Pancreas (tissue), 10 donors: ENCODE data around the gene AARSD1. TPM values are rescaled to one million over a fixed set of nuclear protein-coding genes. Genes with fewer than 3 reads are reported as not detected.
"Not testable (repeated sequence)": the region's sequence is repeated elsewhere in the genome, so short reads cannot be mapped to it uniquely, and the experiment has no call there.

Experiments
- ATAC-seq, 4 donors: fragments of 200-7000 bp; cut with Tn5 transposase; one replicate each; pipeline versions ENCODE4 v1.8.0 to v1.9.1; 2020; ENCODE audit warnings: mild to moderate bottlenecking in 4 of 4, moderate library complexity in 4 of 4
- DNase-seq, 6 donors: peaks; one replicate each; pipeline ENCODE4 v3.0.0-alpha.2; 2020
- FAIRE-seq: peaks from 2 replicates; lab custom pipeline; 2012; peaks lifted over from hg19 to GRCh38; lab: Jason Lieb, UNC
- H3K27ac ChIP-seq, 4 donors: fragments of 200-600 bp; sonication (generic); 1 replicate in 3 of 4; 2 replicates in 1 of 4; pipeline versions ENCODE4 v1.5.0 to v1.8.0; 2020
- H3K27me3 ChIP-seq, 4 donors: fragments of 200-600 bp; one replicate each; pipeline ENCODE4 v1.8.0; 2021
- H3K36me3 ChIP-seq, 3 donors: fragments of 200-600 bp; sonication (generic) in 1 of 3; one replicate each; pipeline versions ENCODE4 v1.5.0 to v1.8.0; 2020 to 2021
- H3K4me1 ChIP-seq, 3 donors: fragments of 200-600 bp; one replicate each; pipeline ENCODE4 v1.8.0; 2021
- H3K4me3 ChIP-seq, 4 donors: fragments of 200-600 bp; sonication (generic) in 2 of 4; one replicate each; pipeline versions ENCODE4 v1.5.0 to v1.8.0; 2020 to 2021
- H3K9me3 ChIP-seq, 4 donors: fragments of 200-600 bp; one replicate each; pipeline ENCODE4 v1.8.0; 2021
- CTCF ChIP-seq, 4 donors: fragments of 200-600 bp; sonication (generic) in 3 of 4; IDR thresholded peaks; one replicate each; pipeline versions ENCODE4 v1.5.0 to v1.8.0; 2021; ENCODE audit warnings: antibody characterized with exemption in 4 of 4
- WGBS, 2 donors: extraction: QIAGEN DNeasy Blood & Tissue Kit; methylation state at CpG; one replicate each; pipeline ENCODE4 v1.1.7; 2013; 5-methylcytosine and 5-hydroxymethylcytosine counted together
- intact Hi-C, 3 donors: fragments of 100-400 bp; cut with DNase I; formaldehyde crosslinking; loops; one replicate each; pipeline versions ENCODE4 v1.11.1 to v1.14.2; 2022
- polyA plus RNA-seq, 2 donors: library from polyadenylated mRNA; stranded (reverse); fragments of 200-250 nt; gene quantifications; one replicate each; pipeline ENCODE4 v1.2.3, GENCODE V29; 2013
- total RNA-seq, 6 donors: library from RNA; stranded (reverse); fragmentation: NEBNext Ultra II Directional in 4 of 6; extraction: Animal tissue kit (Norgen Biotek cat#: 25700) in 4 of 6; gene quantifications; one replicate each; pipeline versions ENCODE4 v1.2.1 to v1.2.4, GENCODE V29; 2021 to 2023
- donor health status: healthy with polysubstance abuse.
- donor health status: DM: no; HTN: no; CAD: no; lungs with moderate emphysema.
- donor health status: DM: no; HTN: no; CAD: no.
- donor health status: control.
- donor health status: control.
- donor health status: Bipolar disorder and iron deficiency.
- donor health status: DM: yes; HTN: yes; CAD: no.
- donor health status: DM: no; HTN: no; CAD: no.
- donor health status: DM: no; HTN: no; CAD: no.
- donor health status: DM: yes; HTN: yes; CAD: no.

Gene AARSD1
- total and polyA plus RNA-seq, 8 donors: 20.4 to 89.1 (median 27.9) TPM

- peak in 1 of 4 donors; percentile 15 for TF ChIP-seq CTCF (IDR thresholded peaks at IDR 0.05)
- no peaks in the 10 kb centered on the region for H3K9me3 ChIP-seq
- H3K4me3 ChIP-seq: peak overlapping the region; percentile 68 to 90 (median 86)
- no peaks in the 10 kb centered on the region for H3K27me3 ChIP-seq
- intact Hi-C loops: no loop called here
- peak overlapping the region; percentile 68 to 85 (median 76) for H3K27ac ChIP-seq
- no peak for FAIRE-seq
- peak; percentile 73 to 85 (median 78) for ATAC-seq
- peaks cover 0 to 20% (median 16%) of the 10 kb centered on the region in 3 donors for H3K4me1 ChIP-seq
- DNase-seq: peak; percentile 34 to 83 (median 64)
- WGBS, 2 donors: 0 to 1% methylated on average over 61 to 67 of the region's 67 CpGs
- H3K36me3 ChIP-seq: no peaks in the 10 kb centered on the region
Measured at GRCh38 chr17:42980766-42981397, 16.6 kb upstream of the AARSD1 start.

DNA sequence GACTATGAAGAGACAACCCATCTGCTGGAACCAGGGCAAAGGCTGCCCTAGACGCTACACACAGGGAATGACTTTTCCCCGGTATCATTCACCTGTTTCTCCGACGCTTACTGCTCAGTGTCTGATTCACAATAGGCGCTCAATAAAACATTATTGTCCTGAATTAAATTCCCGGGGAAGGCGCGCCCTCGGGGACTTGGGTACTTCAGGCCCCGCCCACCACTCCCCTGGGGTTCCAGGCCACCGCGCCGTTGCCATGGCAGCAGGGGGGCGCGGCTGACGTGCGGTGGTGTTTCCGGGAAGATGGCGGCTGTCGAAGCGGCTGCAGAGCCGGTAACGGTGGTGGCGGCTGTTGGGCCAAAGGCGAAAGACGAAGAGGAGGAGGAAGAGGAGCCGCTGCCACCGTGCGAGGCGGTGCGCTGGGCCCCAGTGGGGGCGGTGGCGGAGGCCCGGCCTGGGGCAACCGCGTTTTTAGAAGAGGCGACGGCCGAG lies 16.1 kb upstream of the AARSD1 start, which contains the start of gene RUNDC1:
TSS of gene RUNDC1 (plus strand) at position 292 of the 492 bp plus-strand sequence. CDS start at position 304, 12 bp downstream.
- intact Hi-C loops: no loop called here
- FAIRE-seq (no peak), DNase-seq (peak; percentile 90 to 97 (median 94)), ATAC-seq (peak; percentile 94 to 96 (median 94))
- H3K4me3 ChIP-seq: peak within 1 kb of the TSS; percentile 68 to 90 (median 86)
- peaks cover 0 to 20% (median 16%) of the 10 kb centered on the region in 3 donors for H3K4me1 ChIP-seq
- H3K27me3 ChIP-seq: no peaks in the 10 kb centered on the region
- WGBS, 2 donors: 0% methylated on average over 34 to 39 of the region's 39 CpGs
- no peaks in the 10 kb centered on the region for H3K9me3 ChIP-seq
- H3K27ac ChIP-seq: peak within 1 kb of the TSS; percentile 68 to 85 (median 76)
- no peak for TF ChIP-seq CTCF (IDR thresholded peaks at IDR 0.05)
- H3K36me3 ChIP-seq: no peaks in the 10 kb centered on the region

- 36 to 37% methylated on average over 21 of the region's 21 CpGs for WGBS, 2 donors
- no peaks in the 10 kb centered on the region for H3K27me3 ChIP-seq
- intact Hi-C loops: no loop called here
- FAIRE-seq: no peak
- H3K9me3 ChIP-seq: no peaks in the 10 kb centered on the region
- H3K36me3 ChIP-seq: no peaks in the 10 kb centered on the region
- peak in 3 of 6 donors; percentile 32 to 41 (median 38) for DNase-seq
- H3K4me3 ChIP-seq: peak within 1 kb of the TSS; percentile 68 to 90 (median 86)
- H3K27ac ChIP-seq: peak within 1 kb of the TSS; percentile 68 to 85 (median 76)
- no peak for TF ChIP-seq CTCF (IDR thresholded peaks at IDR 0.05)
- H3K4me1 ChIP-seq: peaks cover 0 to 17% (median 16%) of the 10 kb centered on the region in 3 donors
- peak; percentile 21 to 39 (median 28) for ATAC-seq
Measured at GRCh38 chr17:42979511-42980273, 15.4 kb upstream of the AARSD1 start, which contains the start of gene PTGES3L. TSS of gene PTGES3L (minus strand) at chr17:42980080. CDS start at chr17:42980053, 27 bp downstream.

DNA sequence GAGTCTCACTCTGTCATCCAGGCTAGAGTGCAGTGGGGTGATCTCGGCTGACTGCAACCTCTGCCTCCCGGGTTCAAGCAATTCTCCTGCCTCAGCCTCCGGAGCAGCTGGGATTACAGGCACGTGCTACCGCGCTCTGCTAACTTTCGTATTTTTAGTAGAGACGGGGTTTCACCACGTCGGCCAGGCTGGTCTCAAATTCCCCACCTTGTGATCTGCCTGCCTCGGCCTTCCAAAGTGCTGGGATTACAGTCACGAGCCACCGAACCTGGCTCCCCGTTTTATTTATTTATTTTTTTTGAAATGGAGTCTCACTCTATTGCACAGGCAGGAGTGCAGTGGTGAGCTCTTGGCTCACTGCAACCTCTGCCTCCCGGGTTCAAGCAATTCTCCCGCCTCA lies 11.4 kb upstream of the AARSD1 start:
- DNase-seq, ATAC-seq, intact Hi-C loops, H3K9me3 ChIP-seq, FAIRE-seq, H3K36me3 ChIP-seq, H3K27me3 ChIP-seq, H3K4me3 ChIP-seq, H3K4me1 ChIP-seq, H3K27ac ChIP-seq: not testable (repeated sequence)
- 83 to 89% methylated on average over 16 of the region's 16 CpGs for WGBS, 2 donors

DNA sequence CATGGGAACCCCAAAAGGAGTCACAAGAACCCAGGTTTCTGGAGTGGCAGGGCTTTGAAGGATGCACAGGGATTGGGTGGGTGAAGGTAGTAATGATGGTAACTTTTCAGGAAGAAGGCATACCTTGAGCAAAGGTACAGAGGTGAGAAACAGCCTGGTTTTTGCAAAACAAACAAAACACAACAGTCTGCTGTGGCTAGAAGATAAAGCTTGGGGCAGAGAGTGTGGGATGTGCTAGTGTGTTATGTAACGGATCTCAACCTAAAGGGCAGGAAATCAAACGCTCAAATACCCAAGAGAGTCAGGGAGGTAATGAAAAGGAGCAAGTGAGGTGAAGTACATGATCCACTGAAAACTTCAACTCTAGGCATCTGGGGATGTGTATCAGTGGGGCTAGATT lies 11.0 kb upstream of the AARSD1 start:
- H3K9me3 ChIP-seq: no peaks in the 10 kb centered on the region
- H3K36me3 ChIP-seq: no peaks in the 10 kb centered on the region
- no peak for DNase-seq
- peaks cover 0 to 7% (median 0%) of the 10 kb centered on the region in 3 donors for H3K4me1 ChIP-seq
- intact Hi-C loops: no loop called here
- ATAC-seq: no peak
- H3K27me3 ChIP-seq: no peaks in the 10 kb centered on the region
- TF ChIP-seq CTCF (IDR thresholded peaks at IDR 0.05): no peak
- WGBS, 2 donors: 44 to 50% methylated on average over 2 of the region's 2 CpGs
- no peak overlapping the region for H3K27ac ChIP-seq
- FAIRE-seq: no peak
- no peak overlapping the region for H3K4me3 ChIP-seq

DNA sequence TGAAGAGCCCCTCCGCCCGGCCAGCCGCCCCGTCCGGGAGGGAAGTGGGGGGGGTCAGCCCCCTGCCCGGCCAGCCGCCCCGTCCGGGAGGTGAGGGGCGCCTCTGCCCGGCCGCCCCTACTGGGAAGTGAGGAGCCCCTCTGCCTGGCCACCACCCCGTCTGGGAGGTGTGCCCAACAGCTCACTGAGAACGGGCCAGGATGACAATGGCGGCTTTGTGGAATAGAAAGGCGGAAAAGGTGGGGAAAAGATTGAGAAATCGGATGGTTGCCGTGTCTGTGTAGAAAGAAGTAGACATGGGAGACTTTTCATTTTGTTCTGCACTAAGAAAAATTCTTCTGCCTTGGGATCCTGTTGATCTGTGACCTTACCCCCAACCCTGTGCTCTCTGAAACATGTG lies 9.1 kb upstream of the AARSD1 start:
- H3K36me3 ChIP-seq, FAIRE-seq, H3K4me1 ChIP-seq, H3K27me3 ChIP-seq, H3K9me3 ChIP-seq, intact Hi-C loops, DNase-seq, ATAC-seq, H3K27ac ChIP-seq, H3K4me3 ChIP-seq: not testable (repeated sequence)
- 71 to 77% methylated on average over 5 to 13 of the region's 18 CpGs for WGBS, 2 donors
